Measurements from ENCODE around the gene PPM1M.
"Not testable (repeated sequence)": the region's sequence is repeated elsewhere in the genome, so short reads cannot be mapped to it uniquely, and the experiment has no call there.

The PPM1M gene

GRCh38 chr3:52279596-52279995 lies 34.0 kb downstream of the PPM1M start:
- DNase-seq: no peak

GRCh38 chr3:52280050-52280461 lies 34.5 kb downstream of the PPM1M start:
- no peak for DNase-seq

- peak; percentile 42 for DNase-seq
Measured at GRCh38 chr3:52281981-52282801, 36.6 kb downstream of the PPM1M start.

- DNase-seq: no peak
Measured at GRCh38 chr3:52283306-52283705, 37.7 kb downstream of the PPM1M start.

- not testable (repeated sequence) for DNase-seq
Measured at GRCh38 chr3:52284051-52284450, 38.5 kb downstream of the PPM1M start.

- no peak for DNase-seq
Measured at GRCh38 chr3:52286777-52287110, 41.2 kb downstream of the PPM1M start.

GRCh38 chr3:52288674-52289073 lies 43.1 kb downstream of the PPM1M start:
- no peak for DNase-seq

- no peak for DNase-seq
Measured at GRCh38 chr3:52289338-52289746, 43.8 kb downstream of the PPM1M start.

- no peak for DNase-seq
Measured at GRCh38 chr3:52289747-52290595, 44.4 kb downstream of the PPM1M start.

- DNase-seq: no peak
Measured at GRCh38 chr3:52290596-52291507, 45.3 kb downstream of the PPM1M start.

GRCh38 chr3:52291508-52292181 lies 46.1 kb downstream of the PPM1M start:
- DNase-seq: no peak

GRCh38 chr3:52292247-52293065 lies 46.9 kb downstream of the PPM1M start:
- no peak for DNase-seq

GRCh38 chr3:52293491-52294319 lies 48.1 kb downstream of the PPM1M start:
- DNase-seq: no peak

GRCh38 chr3:52294320-52295150 lies 49.0 kb downstream of the PPM1M start:
- DNase-seq: no peak

- no peak for DNase-seq
Measured at GRCh38 chr3:52295671-52296208, 50.2 kb downstream of the PPM1M start.

- DNase-seq: no peak
Measured at GRCh38 chr3:52297242-52298148, 51.9 kb downstream of the PPM1M start.

- DNase-seq: no peak
Measured at GRCh38 chr3:52298149-52299098, 52.9 kb downstream of the PPM1M start.
